GDM1 (cell line): ENCODE data around the gene MYO5A.
A peak's percentile ranks its signal among the peaks of the same experiment; 100 is the strongest.
"Not testable (repeated sequence)": the region's sequence is repeated elsewhere in the genome, so short reads cannot be mapped to it uniquely, and the experiment has no call there.

Experiments
- DNase-seq: peaks from one replicate; lab custom pipeline; 2025; lab: John Stamatoyannopoulos, UW

MYO5A gene

DNA sequence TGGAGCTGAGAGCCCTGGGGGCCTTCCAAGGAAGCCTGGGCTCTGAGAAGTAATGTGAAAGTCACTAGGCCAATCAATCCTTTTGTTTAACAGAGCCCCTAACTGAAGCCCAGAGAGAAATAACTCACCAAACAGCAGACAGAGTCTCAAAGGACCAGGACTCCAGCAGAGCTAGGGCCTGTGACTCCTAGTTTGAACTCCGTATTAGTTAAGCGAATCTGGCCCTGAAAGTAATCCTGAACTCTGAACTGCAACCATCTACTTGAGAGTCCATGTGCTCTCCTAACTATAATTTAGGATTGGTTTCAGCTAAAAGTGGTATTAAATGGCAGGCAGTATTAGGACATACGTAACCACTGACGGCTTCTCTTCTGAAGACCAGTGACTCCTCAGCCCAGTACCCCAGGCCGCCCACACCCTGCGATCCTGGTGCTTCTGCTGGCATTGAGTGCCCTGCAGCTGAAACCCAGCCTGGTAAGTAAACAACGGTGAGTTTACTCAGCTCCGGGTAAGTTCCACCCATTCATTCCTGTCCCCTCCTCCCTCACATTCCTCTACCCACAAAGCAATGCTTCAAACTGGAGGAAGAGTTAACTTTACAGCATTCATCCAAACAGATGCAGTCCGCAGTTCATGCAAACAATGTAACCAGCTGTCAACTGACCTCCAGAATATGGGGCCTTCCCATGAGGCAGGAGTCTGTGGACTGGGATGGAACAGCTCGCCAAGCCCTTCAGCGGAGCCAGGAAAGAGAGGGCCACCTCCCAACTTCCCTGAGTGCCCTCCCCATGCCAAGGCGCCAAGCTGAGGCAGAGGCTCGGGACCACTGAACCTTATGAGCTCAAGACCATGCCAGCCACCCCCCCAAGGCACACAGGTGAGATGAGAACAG lies 240.4 kb downstream of the MYO5A start:
- DNase-seq = no peak

- no peak for DNase-seq
Measured at GRCh38 chr15:52287114-52287513, 241.6 kb downstream of the MYO5A start.

GRCh38 chr15:52285941-52286340 lies 242.7 kb downstream of the MYO5A start:
- not testable (repeated sequence) for DNase-seq

DNA sequence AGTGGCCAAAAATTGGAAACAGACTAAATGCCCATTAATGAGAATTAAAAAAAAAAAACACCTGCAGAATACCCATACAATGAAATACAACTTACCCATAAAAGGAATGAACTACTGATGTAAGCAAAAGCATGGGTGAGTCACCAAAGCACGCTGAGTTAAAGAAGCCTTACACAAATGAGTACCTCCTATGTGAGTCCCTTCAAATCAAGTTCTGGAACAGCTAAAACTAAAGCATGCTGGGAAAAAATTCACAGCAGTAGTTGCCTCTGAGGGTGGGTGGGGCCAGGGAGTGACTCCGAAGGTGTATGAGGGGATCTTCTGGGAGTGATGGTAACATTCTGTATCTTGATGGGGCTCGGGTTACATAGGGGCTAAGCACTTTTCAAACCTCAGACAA lies 244.5 kb downstream of the MYO5A start:
- DNase-seq = no peak

DNA sequence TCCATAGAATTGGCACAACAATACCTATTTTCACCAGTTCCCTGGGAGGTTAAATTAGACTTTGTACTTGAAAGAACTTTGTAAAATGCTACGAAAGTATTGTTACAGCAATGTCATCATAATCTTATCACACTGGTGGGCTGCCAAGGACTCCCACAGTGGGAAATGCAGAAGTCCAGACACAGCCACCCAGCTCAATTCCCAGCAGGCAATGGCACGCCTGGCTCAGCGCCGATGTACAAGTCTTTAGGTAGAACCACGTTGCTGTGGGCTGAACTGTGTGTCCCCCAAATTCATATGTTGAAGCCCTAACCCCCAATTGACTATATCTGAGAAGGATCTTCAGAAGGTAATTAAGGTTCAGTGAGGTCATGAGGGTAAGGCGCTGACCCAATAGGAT lies 245.4 kb downstream of the MYO5A start:
- no peak for DNase-seq

- DNase-seq = no peak
Measured at GRCh38 chr15:52282418-52282817, 246.3 kb downstream of the MYO5A start.

DNA sequence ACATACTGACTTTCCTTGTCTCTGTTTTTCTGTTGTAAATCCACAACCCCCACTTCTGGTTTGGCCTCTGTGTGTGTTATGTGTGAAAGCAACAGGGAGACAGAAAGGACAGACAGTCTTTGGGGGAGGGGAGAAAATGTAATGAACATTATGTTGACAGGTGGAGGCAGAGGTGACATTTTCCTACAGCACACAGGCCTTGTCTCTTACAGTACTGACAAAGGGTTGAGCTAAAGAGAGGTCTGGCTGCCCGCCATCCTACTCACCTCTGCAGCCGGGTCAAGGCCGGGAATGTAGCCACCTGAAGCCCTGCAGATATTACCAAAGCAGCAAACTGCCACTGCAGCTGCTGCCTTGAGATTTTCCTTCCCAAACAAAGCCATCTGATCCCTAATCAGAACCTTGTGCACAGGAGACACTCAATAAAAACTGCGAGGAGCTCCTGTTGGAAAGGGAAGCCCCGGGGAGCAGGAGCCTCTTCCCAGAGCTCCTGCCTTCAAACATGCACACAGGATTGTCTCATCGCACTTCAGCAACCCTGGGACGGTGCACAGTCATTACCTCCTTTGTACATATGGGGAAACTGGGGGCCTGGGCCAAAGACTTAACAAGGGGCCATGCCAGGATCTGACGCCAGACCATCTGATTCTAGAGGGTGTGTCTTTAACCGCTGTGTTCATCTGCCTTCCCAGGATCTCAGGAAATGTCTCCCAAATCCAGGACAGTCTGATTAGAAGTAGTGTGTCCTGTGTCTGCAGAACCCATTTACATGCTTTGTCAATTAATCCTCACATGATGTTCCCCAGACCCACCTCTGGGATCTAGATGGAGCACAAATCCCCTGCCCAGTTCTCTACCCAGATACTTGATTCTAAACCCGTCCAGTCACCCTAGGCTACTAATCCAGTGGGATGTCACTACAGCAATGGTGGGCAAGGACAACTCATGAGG lies 247.3 kb downstream of the MYO5A start:
- no peak for DNase-seq

- DNase-seq = no peak
Measured at GRCh38 chr15:52280326-52281084, 248.2 kb downstream of the MYO5A start.

DNA sequence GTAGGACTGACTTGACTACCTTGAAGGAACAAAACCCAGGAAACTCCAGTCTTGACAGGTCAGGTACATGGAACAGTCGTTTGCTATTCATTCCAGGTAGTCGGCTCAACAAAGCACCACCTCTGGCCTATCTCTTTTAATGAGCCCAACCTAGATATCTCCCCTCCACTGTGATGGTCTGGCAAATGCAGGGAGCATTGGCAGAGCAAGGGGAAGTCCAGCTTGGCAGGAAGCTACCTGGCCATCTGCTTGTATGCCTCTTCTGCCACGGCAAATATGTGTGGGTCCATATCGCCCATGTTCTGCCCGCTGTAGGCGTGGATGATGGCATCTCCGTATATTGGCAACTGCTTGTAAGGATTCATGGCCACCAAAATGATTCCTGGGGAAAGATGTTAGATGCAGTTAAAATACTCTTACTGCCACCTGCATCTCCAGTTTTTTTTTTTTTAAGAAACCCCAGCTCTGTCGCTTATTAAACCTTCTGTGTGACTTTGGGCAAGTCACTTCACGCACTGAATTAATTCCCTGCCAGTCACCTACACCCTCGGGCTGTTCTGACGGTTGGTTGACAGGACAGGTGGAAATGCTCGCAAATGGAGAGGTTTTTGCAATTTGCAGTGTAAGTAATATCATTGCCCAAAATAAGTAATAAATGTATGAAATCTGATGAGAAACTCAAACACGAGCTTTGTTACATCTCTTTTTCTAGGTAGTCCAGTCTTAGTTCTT lies 249.9 kb downstream of the MYO5A start:
- DNase-seq = no peak

- DNase-seq = no peak
Measured at GRCh38 chr15:52278135-52278534, 250.5 kb downstream of the MYO5A start.

DNA sequence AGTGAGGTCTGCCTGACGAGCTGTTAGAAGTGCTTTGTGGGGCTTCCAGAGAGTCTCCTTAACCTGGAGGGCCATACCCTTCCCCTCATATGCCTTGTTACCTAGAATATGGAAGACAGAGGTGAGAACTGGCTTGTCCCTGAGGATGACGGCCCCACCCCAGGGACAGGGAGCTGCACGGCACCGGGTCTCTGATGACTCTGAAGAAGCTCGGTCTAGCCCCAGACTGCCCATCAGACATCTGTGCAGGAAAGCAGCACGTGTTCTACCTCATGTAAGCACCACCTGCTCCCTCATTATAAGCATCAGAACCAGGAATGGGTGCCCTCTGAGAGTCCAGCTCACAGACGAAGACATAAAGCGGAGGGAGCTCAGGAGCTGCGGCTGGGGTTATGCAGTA lies 251.1 kb downstream of the MYO5A start:
- no peak for DNase-seq

DNA sequence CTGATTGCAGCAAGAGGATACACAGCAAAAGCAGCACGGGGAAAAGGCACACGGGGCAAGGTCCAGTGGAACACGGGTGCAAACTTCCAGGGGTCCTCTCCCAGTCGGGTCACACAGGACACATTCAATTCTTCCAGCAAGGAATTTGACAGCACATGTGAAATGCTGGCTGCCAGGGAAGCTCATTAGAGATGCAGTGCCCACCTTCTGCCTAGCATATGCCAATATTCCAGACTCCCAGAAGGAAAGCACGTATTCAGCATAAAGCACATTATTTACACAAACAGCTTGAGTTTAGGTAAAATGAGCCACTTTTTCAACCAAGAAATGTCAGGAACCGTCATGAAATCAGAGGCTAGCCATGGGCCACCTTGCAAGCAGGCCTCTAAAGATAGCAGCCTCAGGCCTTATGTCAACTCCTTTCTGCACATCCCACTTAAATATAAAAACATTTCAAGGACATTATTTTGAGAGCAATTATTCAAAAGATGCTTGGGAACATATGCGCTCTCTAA lies 252.4 kb downstream of the MYO5A start:
- no peak for DNase-seq

DNA sequence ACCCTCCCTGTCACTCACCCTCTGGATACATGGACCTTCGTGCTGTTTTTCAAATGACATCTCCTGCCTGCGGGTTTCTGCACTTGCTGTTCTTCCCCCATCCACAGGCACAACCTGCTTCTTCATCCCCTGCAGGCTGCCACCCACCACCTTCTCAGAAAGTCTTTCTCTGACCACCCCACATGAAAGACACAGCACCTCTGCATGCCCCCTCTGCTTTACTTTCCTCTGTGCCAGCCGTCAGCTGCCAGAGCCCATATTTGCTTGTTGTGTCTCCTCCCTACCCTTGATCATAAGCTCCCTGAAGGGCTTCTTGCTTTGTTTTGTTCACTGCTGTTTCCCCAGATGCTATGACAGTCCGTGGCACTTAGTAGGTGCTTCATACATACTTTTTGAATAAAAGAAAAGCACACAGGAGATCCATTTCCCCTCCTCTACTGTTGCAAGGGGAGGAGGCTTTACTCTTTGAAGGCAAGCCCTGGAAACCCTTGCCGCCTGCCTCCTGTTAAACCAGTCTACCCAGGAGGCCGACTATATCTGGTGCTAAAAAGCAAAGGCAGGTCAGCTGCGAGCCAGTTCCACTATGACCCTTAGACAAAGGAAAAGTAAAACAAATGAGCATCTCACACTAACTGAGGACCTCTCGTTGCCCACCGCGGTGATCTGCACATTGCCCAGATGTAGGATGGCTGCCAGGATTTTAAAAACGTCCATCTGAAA lies 265.0 kb downstream of the MYO5A start:
- DNase-seq = no peak

DNA sequence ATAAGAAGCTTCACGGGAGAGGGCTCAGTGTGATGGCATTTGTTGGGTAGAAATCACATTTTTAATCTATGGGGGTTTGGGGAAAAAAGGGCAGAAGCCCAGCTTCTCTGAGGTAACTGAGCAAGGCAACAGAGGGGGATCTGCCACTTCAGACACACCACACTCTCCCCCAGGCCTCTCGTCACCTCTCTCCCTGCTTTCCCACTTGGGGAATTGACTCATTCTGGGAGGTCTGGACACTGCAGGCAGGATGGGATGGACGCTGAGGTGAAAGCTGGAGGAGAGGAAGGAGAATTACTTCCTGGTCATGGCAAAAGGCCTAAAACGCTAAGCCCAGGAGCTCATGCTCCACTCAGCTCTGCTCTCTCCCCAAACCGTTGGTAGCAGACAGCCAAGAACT lies 266.3 kb downstream of the MYO5A start:
- no peak for DNase-seq

DNA sequence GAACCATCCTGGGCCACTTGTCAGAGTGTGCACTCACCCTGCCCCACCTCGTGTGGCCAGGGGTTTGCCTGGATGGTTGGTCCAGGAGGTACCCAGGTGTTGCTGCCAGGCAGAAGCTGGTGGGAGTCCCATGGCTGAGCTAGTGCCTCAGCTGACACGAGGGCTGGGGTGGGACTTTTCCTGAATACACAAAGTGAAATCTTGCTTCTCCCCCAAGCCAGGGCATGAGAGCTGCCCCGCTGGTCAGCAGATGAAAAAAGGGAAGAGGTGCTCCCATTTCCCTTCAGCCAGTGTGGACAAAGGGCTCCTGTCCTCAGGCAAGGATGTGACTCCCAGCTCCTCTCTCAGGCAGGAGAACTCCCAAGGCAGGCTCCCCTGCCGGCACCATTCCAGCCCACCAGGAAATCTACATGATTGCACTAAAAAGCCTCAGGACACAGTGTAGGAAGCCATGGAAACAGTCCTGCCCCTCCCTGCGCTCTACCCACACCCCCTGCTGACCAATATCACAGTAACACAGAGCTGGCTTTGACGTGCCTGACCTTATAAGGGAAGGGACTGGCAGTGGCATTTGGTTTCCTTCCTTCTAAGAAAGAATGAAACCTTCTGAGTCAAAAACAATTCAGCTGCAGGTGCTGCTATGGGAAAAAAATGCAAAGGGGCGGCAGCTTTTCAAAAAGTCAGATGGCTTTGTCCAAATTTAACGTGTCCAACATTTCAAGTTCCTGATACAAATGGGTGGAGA lies 267.0 kb downstream of the MYO5A start:
- DNase-seq = peak; percentile 52

DNA sequence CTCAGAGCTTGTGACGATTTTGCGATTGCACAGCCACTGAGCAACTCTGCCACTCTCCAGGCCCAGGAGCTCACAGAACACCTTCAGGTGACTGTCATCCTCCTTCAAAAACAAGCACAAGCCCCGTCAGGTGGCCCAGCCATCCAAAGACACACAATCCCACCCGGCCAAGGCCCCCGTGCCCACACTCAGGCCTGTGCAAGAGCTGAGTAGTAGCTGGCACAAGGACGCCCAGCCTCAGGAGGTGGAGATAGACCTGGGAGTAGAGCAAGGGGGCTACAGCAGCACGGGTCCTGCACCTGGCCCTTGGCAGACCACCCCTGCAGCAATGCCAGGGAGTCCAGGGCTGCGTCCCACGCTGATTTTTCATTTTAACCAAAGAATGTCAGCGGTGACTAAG lies 267.7 kb downstream of the MYO5A start:
- DNase-seq = no peak

- no peak for DNase-seq
Measured at GRCh38 chr15:52259503-52259902, 269.2 kb downstream of the MYO5A start.

GRCh38 chr15:52258461-52258860 lies 270.2 kb downstream of the MYO5A start:
- DNase-seq = no peak

GRCh38 chr15:52257734-52258062 lies 271.0 kb downstream of the MYO5A start:
- no peak for DNase-seq
